Tibial nerve (tissue), 4 donors: ENCODE data around the gene VTI1A. TPM values are rescaled to one million over a fixed set of nuclear protein-coding genes. Genes with fewer than 3 reads are reported as not detected.
A peak's percentile ranks its signal among the peaks of the same experiment; 100 is the strongest.

Experiments
- DNase-seq, 2 donors: peaks; one replicate each; pipeline ENCODE4 v3.0.0-alpha.2; 2019; ENCODE audit warnings: low spot score in 2 of 2
- H3K27ac ChIP-seq, 4 donors: fragments of 200-600 bp; sonication (generic) in 3 of 4; one replicate each; pipeline ENCODE4 v1.5.1; 2017 to 2019; ENCODE audit warnings: mild to moderate bottlenecking in 1 of 4
- H3K27me3 ChIP-seq, 2 donors: fragments of 200-600 bp; sonication (generic) in 1 of 2; one replicate each; pipeline versions ENCODE4 v1.5.1 to v1.6.0; 2017 to 2019
- H3K36me3 ChIP-seq, 3 donors: fragments of 200-600 bp; sonication (generic); one replicate each; pipeline ENCODE4 v1.5.1; 2018 to 2019
- H3K4me1 ChIP-seq, 4 donors: fragments of 200-600 bp; sonication (generic) in 3 of 4; one replicate each; pipeline ENCODE4 v1.5.1; 2017 to 2019
- H3K4me3 ChIP-seq, 4 donors: fragments of 200-600 bp; sonication (generic) in 3 of 4; one replicate each; pipeline ENCODE4 v1.5.1; 2017 to 2019; ENCODE audit warnings: mild to moderate bottlenecking in 1 of 4, moderate library complexity in 1 of 4
- H3K9me3 ChIP-seq, 4 donors: fragments of 200-600 bp; sonication (generic) in 3 of 4; one replicate each; pipeline ENCODE4 v1.5.1; 2017 to 2019
- CTCF ChIP-seq, 5 experiments: fragments of 200-600 bp in 3 of 5; fragments of 450-650 bp in 2 of 5; sonication (generic) in 3 of 5; IDR thresholded peaks; one replicate each; pipeline ENCODE4 v1.5.1; 2016 to 2019; ENCODE audit warnings: antibody characterized with exemption in 5 of 5, mild to moderate bottlenecking in 3 of 5, moderate library complexity in 2 of 5
- EP300 ChIP-seq, 2 donors: sonication (generic); formaldehyde crosslinking; IDR thresholded peaks; one replicate each; pipeline ENCODE4 v1.6.1; 2017; ENCODE audit warnings: antibody characterized with exemption in 2 of 2, mild to moderate bottlenecking in 1 of 2
- POLR2A ChIP-seq, 2 donors: fragments of 450-650 bp; IDR thresholded peaks; one replicate each; pipeline ENCODE4 v1.6.1; 2017; ENCODE audit warnings: antibody characterized with exemption in 2 of 2, mild to moderate bottlenecking in 2 of 2, moderate library complexity in 2 of 2
- WGBS, 2 donors: methylation state at CpG; one replicate each; pipeline ENCODE4 v1.1.5; 2018; 5-methylcytosine and 5-hydroxymethylcytosine counted together
- total RNA-seq, 4 donors: library from RNA; depleted of rRNA; stranded (reverse); fragments of >200 nt; gene quantifications; one replicate each; pipeline ENCODE4 v1.1.0, GENCODE V29; 2016

VTI1A gene
- total RNA-seq, 4 donors from 2014 or later, result 96.5 to 253 (median 127) TPM

- peak overlapping the region in 2 of 4 donors; percentile 14 to 44 for H3K27ac ChIP-seq
- no peaks in the 10 kb centered on the region for H3K36me3 ChIP-seq
- H3K9me3 ChIP-seq, result no peaks in the 10 kb centered on the region
- no peak overlapping the region for H3K4me3 ChIP-seq
- no peak for DNase-seq
- H3K27me3 ChIP-seq, result no peaks in the 10 kb centered on the region
- TF ChIP-seq EP300 (IDR thresholded peaks at IDR 0.05) (no peak), POLR2A (IDR thresholded peaks at IDR 0.05) (no peak), CTCF (IDR thresholded peaks at IDR 0.05) (no peak)
- WGBS, 2 donors, result 22 to 32% methylated on average over 3 of the region's 3 CpGs
- H3K4me1 ChIP-seq, result peaks cover 0 to 16% (median 10%) of the 10 kb centered on the region in 4 donors
Measured at GRCh38 chr10:112732277-112732921, 285.4 kb downstream of the VTI1A start.

- 67 to 72% methylated on average over 4 of the region's 4 CpGs for WGBS, 2 donors
- TF ChIP-seq POLR2A (IDR thresholded peaks at IDR 0.05), result no peak
- H3K27me3 ChIP-seq, result no peaks in the 10 kb centered on the region
Measured at GRCh38 chr10:112735041-112735695, 288.2 kb downstream of the VTI1A start.

GRCh38 chr10:112738606-112739591 is 291.9 kb downstream of the VTI1A start:
- no peak overlapping the region for H3K27ac ChIP-seq
- peaks cover 0 to 7% (median 0%) of the 10 kb centered on the region in 4 donors for H3K4me1 ChIP-seq
- no peaks in the 10 kb centered on the region for H3K27me3 ChIP-seq
- H3K9me3 ChIP-seq, result no peaks in the 10 kb centered on the region
- WGBS, 2 donors, result 69 to 74% methylated on average over 11 of the region's 11 CpGs
- DNase-seq, result no peak
- TF ChIP-seq POLR2A (IDR thresholded peaks at IDR 0.05), result no peak
- no peak for TF ChIP-seq EP300 (IDR thresholded peaks at IDR 0.05)
- TF ChIP-seq CTCF (IDR thresholded peaks at IDR 0.05), result no peak
- no peak overlapping the region for H3K4me3 ChIP-seq
- H3K36me3 ChIP-seq, result no peaks in the 10 kb centered on the region

More at GRCh38 chr10:112735041-112735695, 288.2 kb downstream of the VTI1A start:
- DNase-seq, result no peak
- Histone ChIP-seq H3K9me3 (no peaks in the 10 kb centered on the region), H3K4me1 (peaks cover 0 to 23% (median 10%) of the 10 kb centered on the region in 4 donors), H3K27ac (no peak overlapping the region), H3K4me3 (no peak overlapping the region), H3K36me3 (no peaks in the 10 kb centered on the region)

- Histone ChIP-seq H3K27me3 (no peaks in the 10 kb centered on the region), H3K4me1 (peaks cover 0 to 7% (median 0%) of the 10 kb centered on the region in 4 donors), H3K4me3 (no peak overlapping the region), H3K27ac (no peak overlapping the region), H3K9me3 (no peaks in the 10 kb centered on the region), H3K36me3 (no peaks in the 10 kb centered on the region)
- TF ChIP-seq POLR2A (IDR thresholded peaks at IDR 0.05) (no peak), CTCF (IDR thresholded peaks at IDR 0.05) (no peak), EP300 (IDR thresholded peaks at IDR 0.05) (no peak)
- no peak for DNase-seq
- WGBS, 2 donors, result 41 to 61% methylated on average over 5 to 6 of the region's 6 CpGs
Measured at GRCh38 chr10:112739592-112740353, 292.8 kb downstream of the VTI1A start.

- Histone ChIP-seq H3K4me3 (no peak overlapping the region), H3K27me3 (no peaks in the 10 kb centered on the region), H3K27ac (no peak overlapping the region), H3K9me3 (no peaks in the 10 kb centered on the region), H3K36me3 (no peaks in the 10 kb centered on the region), H3K4me1 (peaks cover 0 to 7% (median 0%) of the 10 kb centered on the region in 4 donors)
- no peak for DNase-seq
- 76 to 86% methylated on average over 3 of the region's 3 CpGs for WGBS, 2 donors
- TF ChIP-seq POLR2A (IDR thresholded peaks at IDR 0.05) (no peak), CTCF (IDR thresholded peaks at IDR 0.05) (no peak), EP300 (IDR thresholded peaks at IDR 0.05) (no peak)
Measured at GRCh38 chr10:112741830-112742402, 294.9 kb downstream of the VTI1A start.
